ENCODE measurements around the gene TRIM24. TPM values are rescaled to one million over a fixed set of nuclear protein-coding genes. Genes with fewer than 3 reads are reported as not detected.

TRIM24 gene
- total and polyA plus RNA-seq, 4 donors: 7.5 to 19.7 (median 11.2) TPM

- Histone ChIP-seq H3K4me1 (ENCODE audit: control insufficient read depth in 4 of 4, insufficient read depth in 4 of 4, low read length in 3 of 4) (peaks cover 6 to 38% (median 10%) of the 10 kb centered on the region in 4 donors), H3K27ac (ENCODE audit: low read depth in 1 of 2, low read length in 2 of 2) (no peak overlapping the region), H3K36me3 (ENCODE audit: control insufficient read depth in 4 of 4, insufficient read depth in 3 of 4, low read depth in 1 of 4, low read length in 3 of 4) (no peaks in the 10 kb centered on the region), H3K27me3 (ENCODE audit: control insufficient read depth in 4 of 4, insufficient read depth in 4 of 4, low read length in 3 of 4) (no peaks in the 10 kb centered on the region), H3K9ac (ENCODE audit: low read depth in 1 of 2, low read length in 2 of 2) (no peak overlapping the region), H3K4me3 (ENCODE audit: low read depth in 1 of 3, low read length in 3 of 3) (no peak overlapping the region), H3K9me3 (ENCODE audit: control insufficient read depth in 4 of 4, low read length in 3 of 4) (no peaks in the 10 kb centered on the region)
- no peak for TF ChIP-seq RXRA (IDR thresholded peaks at IDR 0.05)
- TF ChIP-seq EGR1 (IDR thresholded peaks at IDR 0.05; ENCODE audit: low read depth in 2 of 2): no peak
- no peak for TF ChIP-seq FOXA2 (IDR thresholded peaks at IDR 0.05)
- no peak for TF ChIP-seq JUND (IDR thresholded peaks at IDR 0.05)
- DNase-seq (ENCODE audit: low spot score): no peak
- 93% methylated on average over 5 of the region's 5 CpGs for WGBS
Measured at GRCh38 chr7:138470391-138471157, 10.5 kb downstream of the TRIM24 start.

- no peak overlapping the region for H3K4me3 ChIP-seq (ENCODE audit: low read depth in 1 of 3, low read length in 3 of 3)
- peaks cover 5 to 49% (median 20%) of the 10 kb centered on the region in 4 donors for H3K4me1 ChIP-seq (ENCODE audit: control insufficient read depth in 4 of 4, insufficient read depth in 4 of 4, low read length in 3 of 4)
- H3K9ac ChIP-seq (ENCODE audit: low read depth in 1 of 2, low read length in 2 of 2): no peak overlapping the region
- H3K27me3 ChIP-seq (ENCODE audit: control insufficient read depth in 4 of 4, insufficient read depth in 4 of 4, low read length in 3 of 4): no peaks in the 10 kb centered on the region
- TF ChIP-seq NR2F2 (IDR thresholded peaks at IDR 0.05) (no peak), FOXA2 (IDR thresholded peaks at IDR 0.05) (no peak), YY1 (IDR thresholded peaks at IDR 0.05) (no peak), HNF4G (IDR thresholded peaks at IDR 0.05) (no peak), CTCF (IDR thresholded peaks at IDR 0.05; ENCODE audit: low read depth, low read length, missing input control) (no peak), MAX (IDR thresholded peaks at IDR 0.05) (no peak), ZBTB33 (IDR thresholded peaks at IDR 0.05) (no peak), EGR1 (IDR thresholded peaks at IDR 0.05; ENCODE audit: low read depth in 2 of 2) (no peak), SP1 (IDR thresholded peaks at IDR 0.05) (no peak), JUND (IDR thresholded peaks at IDR 0.05) (no peak), GABPA (IDR thresholded peaks at IDR 0.05 in 1 of 2, conservative IDR thresholded peaks at IDR 0.05 in 1 of 2) (no peak), RXRA (IDR thresholded peaks at IDR 0.05) (no peak), REST (IDR thresholded peaks at IDR 0.05) (no peak), TAF1 (conservative IDR thresholded peaks at IDR 0.05) (no peak), RAD21 (IDR thresholded peaks at IDR 0.05) (no peak), ATF3 (IDR thresholded peaks at IDR 0.05) (no peak)
- H3K36me3 ChIP-seq (ENCODE audit: control insufficient read depth in 4 of 4, insufficient read depth in 3 of 4, low read depth in 1 of 4, low read length in 3 of 4): no peaks in the 10 kb centered on the region
- 82% methylated on average over 7 of the region's 7 CpGs for WGBS
- no peak for DNase-seq (ENCODE audit: low spot score)
- H3K9me3 ChIP-seq (ENCODE audit: control insufficient read depth in 4 of 4, low read length in 3 of 4): no peaks in the 10 kb centered on the region
- no peak overlapping the region for H3K27ac ChIP-seq (ENCODE audit: low read depth in 1 of 2, low read length in 2 of 2)
Measured at GRCh38 chr7:138472292-138473079, 12.4 kb downstream of the TRIM24 start.

All from liver (tissue), 9 donors.